GM21528 (cell line): ENCODE data around the gene BZW1.
"Not testable (repeated sequence)": the region's sequence is repeated elsewhere in the genome, so short reads cannot be mapped to it uniquely, and the experiment has no call there.

ENCODE experiments used
- ATAC-seq: cut with Tn5 transposase; IDR thresholded peaks from one replicate; pipeline ENCODE4 v1.9.1; 2021; ENCODE audit warnings: mild to moderate bottlenecking, moderate library complexity; ENCODE audit not compliant: unreplicated experiment, low FRiP score

Gene BZW1

DNA sequence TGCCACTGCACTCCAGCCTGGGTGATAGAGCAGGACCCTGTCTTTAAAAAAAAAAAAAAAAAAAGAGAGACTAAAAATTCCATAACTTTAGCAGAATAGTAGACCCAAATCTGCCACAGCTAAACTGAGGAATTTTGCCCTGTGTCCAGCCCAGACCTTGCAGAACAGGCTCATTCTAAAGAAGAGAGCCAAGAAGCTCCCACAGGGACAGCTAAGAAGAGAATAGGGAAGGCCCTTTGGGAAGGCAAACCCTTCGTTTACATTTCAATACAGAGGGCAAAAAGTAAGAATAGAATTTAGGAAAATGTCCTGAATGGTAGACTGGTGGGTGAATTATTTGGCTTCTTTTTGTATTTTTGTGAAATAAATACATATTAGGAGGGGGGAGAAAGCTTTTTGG is 21.5 kb upstream of the BZW1 start:
- no peak for ATAC-seq

DNA sequence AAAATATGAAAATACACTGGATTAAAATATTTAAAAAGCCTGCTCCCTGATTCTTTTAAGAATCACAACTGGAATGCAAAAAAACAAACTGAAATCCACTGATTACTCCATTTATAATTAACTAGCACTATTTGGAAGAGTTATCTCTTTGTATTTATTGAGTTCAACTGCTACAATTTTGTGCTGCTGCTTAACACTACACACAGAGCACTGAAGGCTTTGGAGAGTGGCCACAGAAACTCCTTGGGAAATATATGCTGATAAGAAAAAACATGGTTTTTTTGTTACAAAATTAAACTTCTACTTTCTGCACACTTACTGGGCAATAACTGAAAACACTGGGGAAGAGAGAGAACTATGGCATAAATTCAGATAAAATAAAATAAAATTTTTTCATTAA is 19.8 kb upstream of the BZW1 start:
- no peak for ATAC-seq

DNA sequence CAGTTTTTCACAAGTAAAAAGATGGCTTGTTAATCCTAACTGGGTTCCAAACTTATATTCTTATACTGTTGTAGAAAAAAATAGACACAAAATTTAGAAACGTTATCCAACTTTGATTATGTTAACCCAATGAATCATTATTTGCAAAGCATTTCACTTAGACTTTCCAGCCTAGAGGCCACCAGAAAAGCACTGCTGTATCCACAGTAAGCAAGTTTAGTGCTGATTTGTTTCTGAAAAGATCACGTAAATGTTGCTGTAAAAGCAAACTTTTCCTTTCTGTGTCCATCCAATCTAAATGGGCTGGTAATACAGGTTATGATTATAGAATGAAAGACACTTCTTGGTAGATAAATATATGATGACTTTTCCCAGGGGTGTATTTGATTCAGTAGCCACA is 17.6 kb upstream of the BZW1 start:
- no peak for ATAC-seq

GRCh38 chr2:200795028-200795440 is 16.7 kb upstream of the BZW1 start:
- no peak for ATAC-seq

- no peak for ATAC-seq
Measured at GRCh38 chr2:200796561-200796960, 15.1 kb upstream of the BZW1 start.

DNA sequence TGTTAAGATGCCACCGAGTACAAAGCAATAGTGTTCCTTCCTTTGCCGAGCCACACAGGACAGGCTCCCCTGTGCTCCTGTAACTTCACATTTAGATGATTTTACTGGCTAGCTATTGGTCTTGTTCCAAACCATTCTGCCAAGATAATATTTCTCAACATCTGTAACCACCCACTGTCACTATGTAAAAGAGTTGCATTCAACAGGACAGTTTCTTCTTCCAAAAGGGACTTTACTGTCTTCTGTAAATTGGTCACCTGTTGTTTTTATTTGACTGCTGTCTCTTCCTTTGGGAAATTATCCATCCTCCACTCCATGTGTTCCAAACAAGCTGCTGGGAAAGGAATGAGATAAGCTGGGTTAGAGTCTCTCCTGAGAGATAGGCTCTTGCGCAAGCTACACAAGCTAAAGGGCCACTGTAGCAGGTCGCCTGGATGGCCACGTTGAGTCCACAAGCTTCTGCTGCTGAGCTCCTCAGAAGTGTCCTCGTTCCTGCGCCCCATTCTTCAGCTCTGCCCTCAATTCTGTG is 14.4 kb upstream of the BZW1 start:
- ATAC-seq = no peak

DNA sequence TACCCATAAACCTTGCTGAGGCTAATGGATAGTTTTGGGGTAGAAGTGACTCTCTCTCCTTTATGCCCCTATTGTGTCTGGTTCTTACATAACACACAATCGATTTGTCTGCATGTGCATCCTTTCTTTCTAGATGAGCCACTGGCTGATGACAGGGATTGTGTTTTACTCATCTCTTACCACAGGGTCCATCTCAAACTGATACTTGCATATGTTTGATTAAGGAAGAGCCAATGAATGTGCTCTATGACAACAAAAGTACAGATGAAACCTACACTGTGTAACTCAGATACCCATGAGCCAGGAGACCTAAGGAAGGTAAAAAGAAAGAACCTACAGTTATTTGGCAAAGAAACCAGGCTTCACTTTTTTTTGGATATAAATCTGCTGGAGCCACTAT is 13.2 kb upstream of the BZW1 start:
- no peak for ATAC-seq

DNA sequence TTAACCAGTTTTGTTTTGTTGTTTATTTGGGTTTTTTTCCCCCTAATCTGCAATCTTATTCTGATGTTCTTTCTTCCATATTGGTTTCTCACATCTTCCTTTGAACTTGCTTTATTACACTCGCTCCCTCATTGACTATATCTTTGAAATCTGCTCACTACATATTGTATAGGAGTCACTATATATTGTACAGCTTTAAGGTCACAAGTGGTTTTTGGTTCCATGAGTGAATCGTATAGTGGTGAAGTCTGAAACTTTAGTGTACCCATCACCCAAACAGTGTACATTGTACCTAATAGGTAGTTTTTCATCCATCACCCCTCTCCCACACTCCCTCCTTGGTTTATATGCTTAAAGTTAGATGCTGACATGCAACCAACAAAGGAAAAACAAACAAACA is 11.3 kb upstream of the BZW1 start:
- no peak for ATAC-seq

DNA sequence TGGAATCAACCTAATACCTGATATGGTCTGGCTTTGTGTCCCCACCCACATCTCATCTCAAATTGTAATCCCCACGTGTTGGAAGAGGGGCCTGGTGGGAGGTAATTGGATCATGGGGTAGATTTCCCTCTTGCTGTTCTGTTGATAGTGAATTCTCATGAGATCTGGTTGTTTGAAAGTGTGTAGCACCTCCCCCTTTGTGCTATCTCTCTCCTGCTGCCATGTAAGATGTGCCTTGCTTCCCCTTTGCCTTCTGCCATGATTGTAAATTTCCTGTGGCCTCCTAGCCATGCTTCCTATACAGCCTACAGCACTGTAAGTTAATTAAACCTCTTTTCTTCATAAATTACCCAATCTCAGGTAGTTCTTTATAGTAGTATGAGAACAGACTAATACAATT is 10.3 kb upstream of the BZW1 start:
- ATAC-seq = not testable (repeated sequence)

GRCh38 chr2:200809506-200810251 is 2.0 kb upstream of the BZW1 start:
- no peak for ATAC-seq

GRCh38 chr2:200810252-200810997 is 1.3 kb upstream of the BZW1 start:
- no peak for ATAC-seq

DNA sequence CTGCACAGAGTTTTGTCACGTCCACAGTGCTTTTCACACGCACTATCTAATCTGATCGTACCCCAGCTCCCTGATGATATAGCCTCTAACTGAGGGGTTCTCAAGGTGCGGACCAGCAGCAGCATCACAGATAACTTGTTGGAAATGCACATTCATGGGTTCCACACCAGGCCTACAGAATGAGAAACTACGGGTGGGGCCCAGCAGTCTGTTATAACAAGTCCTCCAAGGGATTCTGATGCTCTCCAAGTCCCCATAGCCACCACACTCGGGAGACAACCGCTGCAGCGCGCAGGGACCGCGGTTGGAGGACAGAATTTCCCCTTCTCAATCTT is 745 bp upstream of the BZW1 start:
- no peak for ATAC-seq

GRCh38 chr2:200812122-200813022 is 662 bp downstream of the BZW1 start:
- ATAC-seq = peak; percentile 41

- ATAC-seq = no peak
Measured at GRCh38 chr2:200814276-200814815, 2.6 kb downstream of the BZW1 start.

- ATAC-seq = no peak
Measured at GRCh38 chr2:200814917-200815316, 3.2 kb downstream of the BZW1 start.

GRCh38 chr2:200818732-200819131 is 7.0 kb downstream of the BZW1 start:
- ATAC-seq = not testable (repeated sequence)

DNA sequence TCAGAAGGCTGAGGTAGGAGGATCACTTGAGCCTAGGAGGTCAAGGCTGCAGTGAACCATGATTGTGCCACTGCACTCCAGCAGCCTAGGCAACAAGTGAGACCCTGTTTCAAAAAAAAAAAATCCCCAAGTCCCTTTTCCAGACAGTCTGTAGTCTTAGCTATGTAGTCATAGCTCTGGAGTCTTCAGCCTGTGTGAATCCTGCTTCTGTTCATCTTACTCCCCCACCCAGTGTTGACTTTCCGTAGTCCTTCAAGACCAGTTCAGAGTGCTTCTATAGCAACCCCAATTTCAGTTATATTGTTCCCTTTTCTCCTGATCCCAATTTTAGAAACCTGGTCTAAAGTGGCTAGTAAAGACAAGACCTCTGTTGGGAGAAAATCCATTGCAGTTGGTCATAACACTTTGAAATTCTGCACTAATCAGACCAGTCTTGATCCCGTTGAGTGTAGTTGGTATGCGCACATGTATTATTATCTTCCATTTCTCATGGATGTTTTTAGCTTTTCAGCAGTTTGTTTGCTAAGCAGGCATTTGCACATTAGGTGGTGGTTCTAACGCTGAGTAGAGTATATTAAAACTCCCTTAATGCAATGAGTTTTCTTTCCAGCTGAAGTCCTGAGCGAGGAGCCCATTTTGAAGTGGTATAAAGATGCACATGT is 9.0 kb downstream of the BZW1 start:
- ATAC-seq = no peak

DNA sequence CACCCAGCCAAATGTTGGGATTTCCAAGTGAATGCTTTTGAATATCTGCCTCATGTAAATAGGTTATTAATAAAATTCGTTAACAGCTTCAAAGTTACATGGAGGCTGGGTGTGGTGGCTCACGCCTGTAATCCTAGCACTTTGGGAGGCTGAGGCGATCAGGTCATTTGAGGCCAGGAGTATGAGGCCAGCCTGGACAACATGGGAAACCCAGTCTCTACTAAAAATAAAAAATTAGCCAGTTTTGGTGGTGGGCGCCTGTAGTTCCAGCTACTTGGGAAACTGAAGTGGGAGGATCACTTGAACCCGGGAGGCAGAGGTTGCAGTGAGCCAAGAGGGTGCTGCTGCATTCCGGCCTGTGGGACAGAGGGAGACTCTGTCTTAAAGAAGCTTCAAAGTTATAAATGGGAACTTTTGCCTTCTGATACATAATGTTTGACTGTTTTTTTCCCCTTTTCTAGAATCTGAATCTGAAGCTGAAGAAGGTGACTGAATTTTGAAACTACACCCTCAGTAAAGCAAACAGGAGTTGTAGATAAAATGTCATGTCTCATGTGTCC is 10.1 kb downstream of the BZW1 start:
- ATAC-seq = no peak

DNA sequence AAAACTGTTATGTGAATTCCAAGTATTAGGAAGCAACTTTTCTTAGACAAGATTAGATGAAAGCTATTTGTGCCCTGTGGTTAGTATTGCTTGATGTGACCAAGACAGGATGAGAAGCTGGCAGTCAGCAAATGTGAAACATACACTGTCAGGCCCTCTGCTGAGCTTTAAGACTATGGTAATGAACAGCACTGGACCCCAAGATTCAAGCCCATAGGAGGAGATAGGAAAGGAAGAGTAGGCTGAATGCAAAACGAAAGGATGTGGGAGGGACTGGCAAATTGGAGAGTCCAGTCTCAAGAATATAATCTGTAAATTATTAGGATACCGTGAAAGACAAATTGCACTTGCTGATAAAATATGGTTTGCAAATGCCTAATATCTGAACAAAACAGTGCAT is 16.4 kb downstream of the BZW1 start:
- ATAC-seq = no peak
